K562 (cell line): ENCODE data around the gene MYCBP. TPM values are rescaled to one million over a fixed set of nuclear protein-coding genes. Genes with fewer than 3 reads are reported as not detected.

Experiments
- EGR1 ChIP-seq: fragments of 450-650 bp; conservative IDR thresholded peaks from 2 replicates; pipeline ENCODE4 v1.6.1; 2017; ENCODE audit warnings: mild to moderate bottlenecking
- IFI16 ChIP-seq: fragments of 250-450 bp; sonication (Bioruptor Pico); IDR thresholded peaks from 2 replicates; pipeline ENCODE4 v2.1.2; 2022; ENCODE audit warnings: mild to moderate bottlenecking, inconsistent platforms
- JUND ChIP-seq, 2 experiments: IDR thresholded peaks; 2 replicates in 1 of 2; 3 replicates in 1 of 2; pipeline ENCODE4 v1.6.1; 2011; ENCODE audit warnings: borderline replicate concordance in 2 of 2, low read depth in 2 of 2, low read length in 2 of 2, improper control_type of control experiment in 1 of 2, missing biosample characterization in 1 of 2, missing genetic modification characterization in 1 of 2, missing genetic modification reagents in 1 of 2
- MEIS2 ChIP-seq: fragments of 450-650 bp; IDR thresholded peaks from 2 replicates; pipeline ENCODE4 v1.6.1; 2014; ENCODE audit warnings: mild to moderate bottlenecking; ENCODE audit not compliant: partially characterized antibody
- NUFIP1 ChIP-seq: fragments of 450-650 bp; IDR thresholded peaks from 2 replicates; pipeline ENCODE4 v1.6.1; 2018; ENCODE audit not compliant: partially characterized antibody
- POLR2AphosphoS2 ChIP-seq: IDR thresholded peaks from 2 replicates; pipeline ENCODE4 v1.6.1; 2012; ENCODE audit warnings: low read length, improper control_type of control experiment
- POLR3A ChIP-seq: IDR thresholded peaks from 2 replicates; pipeline ENCODE4 v1.6.1; 2011; ENCODE audit warnings: borderline replicate concordance, mild to moderate bottlenecking, moderate library complexity; ENCODE audit not compliant: insufficient read length, insufficient read depth; ENCODE audit errors: extremely low read depth
- PTTG1 ChIP-seq: fragments of 450-650 bp; IDR thresholded peaks from 2 replicates; pipeline ENCODE4 v1.6.1; 2016; ENCODE audit warnings: low read depth, mild to moderate bottlenecking, missing genetic modification characterization, missing compliant biosample characterization
- RHOXF2B ChIP-seq: fragments of 250-450 bp; sonication (Bioruptor Pico); conservative IDR thresholded peaks from 2 replicates; pipeline ENCODE4 v1.5.1; 2021
- SAFB2 ChIP-seq: fragments of 200-400 bp; formaldehyde crosslinking; IDR thresholded peaks from 2 replicates; pipeline ENCODE4 v1.6.1; 2018; ENCODE audit warnings: borderline replicate concordance, low read length, low read depth, moderate library complexity; ENCODE audit not compliant: severe bottlenecking
- SMARCA5 ChIP-seq: fragments of 450-650 bp; IDR thresholded peaks from 2 replicates; pipeline ENCODE4 v1.6.1; 2016
- TCFL5 ChIP-seq: fragments of 250-450 bp; sonication (Bioruptor Pico); conservative IDR thresholded peaks from 2 replicates; pipeline ENCODE4 v1.6.1; 2021; ENCODE audit warnings: mild to moderate bottlenecking, moderate library complexity, matching md5 sums
- THRAP3 ChIP-seq: fragments of 450-650 bp; IDR thresholded peaks from 2 replicates; pipeline ENCODE4 v1.6.1; 2016; ENCODE audit warnings: mild to moderate bottlenecking, inconsistent platforms, borderline replicate concordance
- ZKSCAN8 ChIP-seq: fragments of 200-800 bp; sonication (Bioruptor generic); IDR thresholded peaks from 2 replicates; pipeline ENCODE4 v1.6.1; 2016; ENCODE audit warnings: missing genetic modification characterization, missing compliant biosample characterization
- ZNF133 ChIP-seq: fragments of 250-450 bp; sonication (Bioruptor Pico); IDR thresholded peaks from 2 replicates; pipeline ENCODE4 v1.4.0; 2020; ENCODE audit warnings: mild to moderate bottlenecking
- ZNF644 ChIP-seq: fragments of 200-800 bp; sonication (Bioruptor generic); IDR thresholded peaks from 2 replicates; pipeline ENCODE4 v1.6.1; 2016; ENCODE audit warnings: low read depth, missing genetic modification characterization, missing compliant biosample characterization
- ZNF780A ChIP-seq: fragments of 250-450 bp; sonication (Bioruptor Pico); IDR thresholded peaks from 2 replicates; pipeline ENCODE4 v1.5.0; 2021; ENCODE audit warnings: mild to moderate bottlenecking
- polyA plus RNA-seq, 8 experiments: library from polyadenylated mRNA; depleted of rRNA in 4 of 8; stranded (reverse) in 5 of 8; unstranded in 3 of 8; fragments of >200 nt; fragmentation: Nextera tagmentation in 2 of 8; fragmentation: Illumina TruSeq in 1 of 8; extraction: Ambion mirVana in 2 of 8; extraction: Trizol in 1 of 8; gene quantifications; 2 replicates each; pipeline versions ENCODE4 v1.2.1 to v1.2.3, GENCODE V29; 2011 to 2014; ENCODE audit warnings: inconsistent platforms in 1 of 8, missing spikeins in 1 of 8
- total RNA-seq, 7 experiments: library from RNA; depleted of rRNA in 6 of 7; stranded (reverse); fragments of >200 nt in 6 of 7; fragmentation: Illumina TruSeq in 2 of 7; extraction: Trizol in 2 of 7; gene quantifications; 2 replicates each; pipeline versions ENCODE4 v1.2.1 to v1.2.3, GENCODE V29; 2011 to 2021; ENCODE audit warnings: low replicate concordance in 1 of 7
- TF ChIP-seq, protein P1 (sequence below): fragments of 250-450 bp; sonication (Bioruptor Pico); IDR thresholded peaks from 2 replicates; pipeline ENCODE4 v1.4.0; 2020
- TF ChIP-seq, protein P2 (sequence below): fragments of 200-800 bp; sonication (Bioruptor generic); IDR thresholded peaks from 2 replicates; pipeline ENCODE4 v1.6.1; 2017; ENCODE audit warnings: missing genetic modification characterization, missing compliant biosample characterization
- TF ChIP-seq, protein P3 (sequence below): sonication (generic); formaldehyde crosslinking; IDR thresholded peaks from 2 replicates; pipeline ENCODE4 v1.8.0; 2023; ENCODE audit warnings: missing genetic modification reagents, mild to moderate bottlenecking, borderline replicate concordance

Gene MYCBP
- total and polyA plus RNA-seq, 9 of the 15 experiments (the other 6 are each of a cell fraction or from before 2014, with no cell fraction given), result 32.3 to 253 (median 72.9) TPM

DNA sequence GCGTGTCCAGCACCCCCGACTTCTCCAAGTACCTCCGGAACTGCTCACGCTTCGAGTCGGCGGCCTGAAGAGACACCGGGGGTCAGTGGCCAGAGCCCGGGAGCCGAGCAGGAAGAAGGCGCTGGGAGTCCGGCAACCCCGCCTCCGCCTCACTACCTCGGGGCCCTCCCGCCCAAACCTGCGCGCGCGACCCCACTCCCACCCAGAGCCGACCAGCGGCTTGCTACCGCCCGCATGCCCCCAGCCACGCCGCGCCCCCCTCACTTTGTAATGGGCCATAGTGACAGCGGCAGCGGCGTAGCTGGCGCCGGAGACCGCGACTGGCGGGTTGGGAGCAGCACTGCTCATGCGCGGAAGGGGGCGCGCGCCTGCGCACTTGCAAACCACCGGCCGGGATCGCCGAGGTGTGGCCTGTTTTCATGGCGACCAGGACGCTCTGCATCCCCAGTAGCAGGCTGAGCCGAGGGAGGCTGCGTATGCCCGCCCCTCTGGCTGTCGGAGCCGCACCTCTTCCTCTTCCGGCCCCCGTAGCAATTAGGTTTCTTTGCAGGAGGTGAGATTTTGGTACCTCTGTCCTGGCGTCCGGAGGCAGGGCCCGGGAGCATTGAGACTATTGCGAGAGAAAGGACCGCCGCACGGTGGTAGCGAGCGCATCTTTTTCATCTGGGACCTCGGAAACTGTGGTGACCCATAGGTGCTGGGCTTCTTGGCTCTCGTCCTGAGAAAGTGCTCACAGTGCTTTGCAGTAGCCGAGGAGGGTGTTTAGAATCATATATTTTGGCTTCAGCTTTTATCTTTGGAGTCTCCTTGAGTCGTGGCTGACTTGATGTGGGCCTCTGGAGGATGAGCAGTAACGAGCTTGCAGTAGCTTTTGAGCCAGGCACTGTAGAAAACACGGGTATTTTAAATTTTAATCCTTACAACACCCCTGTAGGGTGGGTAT, at the start of gene MYCBP (continued):
- TF ChIP-seq, protein P1, sequence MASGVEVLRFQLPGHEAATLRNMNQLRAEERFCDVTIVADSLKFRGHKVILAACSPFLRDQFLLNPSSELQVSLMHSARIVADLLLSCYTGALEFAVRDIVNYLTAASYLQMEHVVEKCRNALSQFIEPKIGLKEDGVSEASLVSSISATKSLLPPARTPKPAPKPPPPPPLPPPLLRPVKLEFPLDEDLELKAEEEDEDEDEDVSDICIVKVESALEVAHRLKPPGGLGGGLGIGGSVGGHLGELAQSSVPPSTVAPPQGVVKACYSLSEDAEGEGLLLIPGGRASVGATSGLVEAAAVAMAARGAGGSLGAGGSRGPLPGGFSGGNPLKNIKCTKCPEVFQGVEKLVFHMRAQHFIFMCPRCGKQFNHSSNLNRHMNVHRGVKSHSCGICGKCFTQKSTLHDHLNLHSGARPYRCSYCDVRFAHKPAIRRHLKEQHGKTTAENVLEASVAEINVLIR (CRISPR knock-in tag), result no peak
- TF ChIP-seq PTTG1 (tag), result no peak
- TF ChIP-seq ZKSCAN8 (CRISPR knock-in tag), result no peak
- no peak for TF ChIP-seq ZNF133 (CRISPR knock-in tag)
- TF ChIP-seq ZNF780A (CRISPR knock-in tag), result no peak
- TF ChIP-seq IFI16, result no peak
- TF ChIP-seq, protein P2, sequence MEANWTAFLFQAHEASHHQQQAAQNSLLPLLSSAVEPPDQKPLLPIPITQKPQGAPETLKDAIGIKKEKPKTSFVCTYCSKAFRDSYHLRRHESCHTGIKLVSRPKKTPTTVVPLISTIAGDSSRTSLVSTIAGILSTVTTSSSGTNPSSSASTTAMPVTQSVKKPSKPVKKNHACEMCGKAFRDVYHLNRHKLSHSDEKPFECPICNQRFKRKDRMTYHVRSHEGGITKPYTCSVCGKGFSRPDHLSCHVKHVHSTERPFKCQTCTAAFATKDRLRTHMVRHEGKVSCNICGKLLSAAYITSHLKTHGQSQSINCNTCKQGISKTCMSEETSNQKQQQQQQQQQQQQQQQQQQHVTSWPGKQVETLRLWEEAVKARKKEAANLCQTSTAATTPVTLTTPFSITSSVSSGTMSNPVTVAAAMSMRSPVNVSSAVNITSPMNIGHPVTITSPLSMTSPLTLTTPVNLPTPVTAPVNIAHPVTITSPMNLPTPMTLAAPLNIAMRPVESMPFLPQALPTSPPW, result peak; percentile 76
- peak; percentile 97 for TF ChIP-seq MEIS2
- TF ChIP-seq POLR3A, result no peak
- TF ChIP-seq EGR1, result peak; percentile 41
- no peak for TF ChIP-seq RHOXF2B (CRISPR knock-in tag)
- no peak for TF ChIP-seq NUFIP1
- TF ChIP-seq, protein P3, sequence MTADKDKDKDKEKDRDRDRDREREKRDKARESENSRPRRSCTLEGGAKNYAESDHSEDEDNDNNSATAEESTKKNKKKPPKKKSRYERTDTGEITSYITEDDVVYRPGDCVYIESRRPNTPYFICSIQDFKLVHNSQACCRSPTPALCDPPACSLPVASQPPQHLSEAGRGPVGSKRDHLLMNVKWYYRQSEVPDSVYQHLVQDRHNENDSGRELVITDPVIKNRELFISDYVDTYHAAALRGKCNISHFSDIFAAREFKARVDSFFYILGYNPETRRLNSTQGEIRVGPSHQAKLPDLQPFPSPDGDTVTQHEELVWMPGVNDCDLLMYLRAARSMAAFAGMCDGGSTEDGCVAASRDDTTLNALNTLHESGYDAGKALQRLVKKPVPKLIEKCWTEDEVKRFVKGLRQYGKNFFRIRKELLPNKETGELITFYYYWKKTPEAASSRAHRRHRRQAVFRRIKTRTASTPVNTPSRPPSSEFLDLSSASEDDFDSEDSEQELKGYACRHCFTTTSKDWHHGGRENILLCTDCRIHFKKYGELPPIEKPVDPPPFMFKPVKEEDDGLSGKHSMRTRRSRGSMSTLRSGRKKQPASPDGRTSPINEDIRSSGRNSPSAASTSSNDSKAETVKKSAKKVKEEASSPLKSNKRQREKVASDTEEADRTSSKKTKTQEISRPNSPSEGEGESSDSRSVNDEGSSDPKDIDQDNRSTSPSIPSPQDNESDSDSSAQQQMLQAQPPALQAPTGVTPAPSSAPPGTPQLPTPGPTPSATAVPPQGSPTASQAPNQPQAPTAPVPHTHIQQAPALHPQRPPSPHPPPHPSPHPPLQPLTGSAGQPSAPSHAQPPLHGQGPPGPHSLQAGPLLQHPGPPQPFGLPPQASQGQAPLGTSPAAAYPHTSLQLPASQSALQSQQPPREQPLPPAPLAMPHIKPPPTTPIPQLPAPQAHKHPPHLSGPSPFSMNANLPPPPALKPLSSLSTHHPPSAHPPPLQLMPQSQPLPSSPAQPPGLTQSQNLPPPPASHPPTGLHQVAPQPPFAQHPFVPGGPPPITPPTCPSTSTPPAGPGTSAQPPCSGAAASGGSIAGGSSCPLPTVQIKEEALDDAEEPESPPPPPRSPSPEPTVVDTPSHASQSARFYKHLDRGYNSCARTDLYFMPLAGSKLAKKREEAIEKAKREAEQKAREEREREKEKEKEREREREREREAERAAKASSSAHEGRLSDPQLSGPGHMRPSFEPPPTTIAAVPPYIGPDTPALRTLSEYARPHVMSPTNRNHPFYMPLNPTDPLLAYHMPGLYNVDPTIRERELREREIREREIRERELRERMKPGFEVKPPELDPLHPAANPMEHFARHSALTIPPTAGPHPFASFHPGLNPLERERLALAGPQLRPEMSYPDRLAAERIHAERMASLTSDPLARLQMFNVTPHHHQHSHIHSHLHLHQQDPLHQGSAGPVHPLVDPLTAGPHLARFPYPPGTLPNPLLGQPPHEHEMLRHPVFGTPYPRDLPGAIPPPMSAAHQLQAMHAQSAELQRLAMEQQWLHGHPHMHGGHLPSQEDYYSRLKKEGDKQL, result no peak
- TF ChIP-seq POLR2AphosphoS2, result peak; percentile 96
- no peak for TF ChIP-seq SMARCA5
- TF ChIP-seq SAFB2, result no peak
- TF ChIP-seq JUND (IDR thresholded peaks at IDR 0.05; ENCODE audit: borderline replicate concordance, low read depth, low read length), result peak; percentile 40; the same call in 1 of the 2 replicates
- peak; percentile 3; the same call in 1 of the 3 replicates for TF ChIP-seq JUND (tag; IDR thresholded peaks at IDR 0.05; ENCODE audit: borderline replicate concordance, low read depth, low read length)
- TF ChIP-seq THRAP3, result no peak
- TF ChIP-seq ZNF644 (tag), result no peak
- TF ChIP-seq TCFL5 (CRISPR knock-in tag), result no peak
